Right renal pelvis (tissue), 4 donors: Measurements from ENCODE around the gene BCKDK. TPM values are rescaled to one million over a fixed set of nuclear protein-coding genes. Genes with fewer than 3 reads are reported as not detected.

Experiments used
- DNase-seq, 4 donors: peaks; one replicate each; pipeline ENCODE4 v3.0.0-alpha.2; 2013; ENCODE audit warnings: low read depth in 4 of 4, low spot score in 3 of 4, missing footprints in 1 of 4
- polyA plus RNA-seq, 4 donors: library from polyadenylated mRNA; unstranded; fragments of 120-200 nt; gene quantifications; one replicate each; pipeline ENCODE4 v1.2.1, GENCODE V29; 2013; ENCODE audit not compliant: insufficient read length in 4 of 4

BCKDK gene
- polyA plus RNA-seq, 4 donors, result 32.9 to 50.8 (median 35.8) TPM

GRCh38 chr16:31117384-31118222, 9.4 kb downstream of the BCKDK start, which contains the start of gene KAT8:
Gene KAT8 (plus strand): TSS chr16:31117664. CDS start chr16:31117682, 18 bp downstream.
- DNase-seq, result peak; percentile 94 to 97 (median 96)

DNA sequence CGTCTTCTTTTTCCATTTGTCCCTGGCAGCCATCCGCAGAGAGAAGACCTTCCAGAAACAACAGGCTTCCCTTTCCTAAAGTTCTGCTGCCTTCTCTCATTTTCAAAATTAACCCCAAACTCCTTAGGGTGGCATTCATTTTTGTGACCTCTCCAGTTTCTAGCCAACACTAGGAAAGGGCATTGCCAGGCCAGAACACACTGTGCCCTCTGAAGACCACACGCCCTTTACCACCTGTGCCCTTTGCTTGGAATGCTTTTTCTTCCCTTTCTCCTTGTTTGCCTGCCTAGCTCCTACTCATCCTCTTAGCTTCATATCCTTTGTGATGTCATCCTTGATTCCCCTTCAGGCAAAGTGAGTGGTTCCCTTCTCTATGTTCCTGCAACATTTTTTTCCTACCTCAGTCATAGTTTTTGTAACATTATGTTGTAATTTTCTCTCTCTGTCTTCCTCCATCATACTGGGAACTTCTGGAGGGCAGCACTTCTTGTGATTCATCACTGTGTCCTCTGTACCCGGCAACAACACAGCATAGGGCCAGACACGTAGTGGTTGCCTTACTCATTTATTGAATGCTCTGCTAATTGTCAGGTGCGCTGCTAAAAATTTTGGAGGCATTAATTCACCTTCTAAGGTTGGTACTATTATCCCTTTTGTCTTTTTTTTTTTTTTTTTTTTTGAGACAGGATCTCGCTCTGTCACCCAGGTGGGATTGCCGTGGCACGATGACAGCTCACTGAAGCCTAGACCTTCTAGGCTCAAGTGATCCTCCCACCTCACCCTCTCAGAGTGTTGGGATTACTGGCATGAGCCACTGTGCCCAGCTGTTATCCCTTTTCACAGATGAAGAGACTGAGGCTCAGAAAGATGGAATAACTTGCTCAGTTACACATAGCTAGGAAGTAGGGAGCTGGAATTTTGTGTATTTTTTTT, 10.3 kb downstream of the BCKDK start:
- no peak for DNase-seq

DNA sequence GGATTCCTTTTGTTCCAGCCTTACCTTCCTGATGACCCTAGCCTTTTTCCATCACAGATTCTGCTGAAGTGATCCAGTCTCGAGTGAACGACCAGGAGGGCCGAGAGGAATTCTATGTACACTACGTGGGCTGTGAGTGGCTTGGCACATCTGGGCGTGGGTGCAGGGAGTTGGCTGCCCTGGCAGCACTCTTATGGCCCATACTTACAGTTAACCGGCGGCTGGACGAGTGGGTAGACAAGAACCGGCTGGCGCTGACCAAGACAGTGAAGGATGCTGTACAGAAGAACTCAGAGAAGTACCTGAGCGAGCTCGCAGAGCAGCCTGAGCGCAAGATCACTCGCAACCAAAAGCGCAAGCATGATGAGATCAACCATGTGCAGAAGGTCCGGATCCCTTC, 11.9 kb downstream of the BCKDK start:
- no peak for DNase-seq

DNA sequence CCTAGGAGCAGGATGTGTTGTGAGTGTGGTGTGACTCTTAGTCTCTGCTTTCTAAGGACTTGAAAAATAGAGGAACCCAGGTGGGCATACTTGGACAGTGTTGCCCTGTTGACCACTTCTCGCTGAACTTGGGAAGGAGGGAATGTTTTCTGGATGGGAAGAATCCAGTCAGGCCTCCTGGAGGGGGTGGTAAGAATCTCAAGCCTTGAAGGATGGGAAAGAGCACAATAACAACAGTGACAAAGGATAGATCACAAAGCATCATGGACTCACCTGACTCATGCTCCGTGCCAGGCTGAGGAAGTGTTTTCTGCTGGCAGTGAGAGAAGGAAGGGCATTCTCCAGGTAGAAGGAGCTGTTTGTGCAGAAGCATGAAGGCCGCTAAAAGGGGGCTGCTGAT, 17.7 kb downstream of the BCKDK start:
- DNase-seq, result no peak

DNA sequence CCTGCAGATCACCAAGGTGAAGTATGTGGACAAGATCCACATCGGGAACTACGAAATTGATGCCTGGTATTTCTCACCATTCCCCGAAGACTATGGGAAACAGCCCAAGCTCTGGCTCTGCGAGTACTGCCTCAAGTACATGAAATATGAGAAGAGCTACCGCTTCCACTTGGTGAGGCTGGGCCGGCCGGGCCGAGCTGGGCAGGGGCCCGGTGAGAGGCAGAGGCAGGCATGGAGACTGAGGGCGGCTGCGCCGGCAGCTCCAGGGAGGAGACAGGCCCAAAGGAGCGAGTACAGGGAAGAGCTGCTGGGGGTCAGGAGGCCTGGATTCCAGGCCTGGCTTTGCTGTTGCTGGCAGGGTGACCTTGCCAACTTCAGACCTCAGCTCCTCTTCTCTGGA, 19.0 kb downstream of the BCKDK start:
- DNase-seq, result no peak

DNA sequence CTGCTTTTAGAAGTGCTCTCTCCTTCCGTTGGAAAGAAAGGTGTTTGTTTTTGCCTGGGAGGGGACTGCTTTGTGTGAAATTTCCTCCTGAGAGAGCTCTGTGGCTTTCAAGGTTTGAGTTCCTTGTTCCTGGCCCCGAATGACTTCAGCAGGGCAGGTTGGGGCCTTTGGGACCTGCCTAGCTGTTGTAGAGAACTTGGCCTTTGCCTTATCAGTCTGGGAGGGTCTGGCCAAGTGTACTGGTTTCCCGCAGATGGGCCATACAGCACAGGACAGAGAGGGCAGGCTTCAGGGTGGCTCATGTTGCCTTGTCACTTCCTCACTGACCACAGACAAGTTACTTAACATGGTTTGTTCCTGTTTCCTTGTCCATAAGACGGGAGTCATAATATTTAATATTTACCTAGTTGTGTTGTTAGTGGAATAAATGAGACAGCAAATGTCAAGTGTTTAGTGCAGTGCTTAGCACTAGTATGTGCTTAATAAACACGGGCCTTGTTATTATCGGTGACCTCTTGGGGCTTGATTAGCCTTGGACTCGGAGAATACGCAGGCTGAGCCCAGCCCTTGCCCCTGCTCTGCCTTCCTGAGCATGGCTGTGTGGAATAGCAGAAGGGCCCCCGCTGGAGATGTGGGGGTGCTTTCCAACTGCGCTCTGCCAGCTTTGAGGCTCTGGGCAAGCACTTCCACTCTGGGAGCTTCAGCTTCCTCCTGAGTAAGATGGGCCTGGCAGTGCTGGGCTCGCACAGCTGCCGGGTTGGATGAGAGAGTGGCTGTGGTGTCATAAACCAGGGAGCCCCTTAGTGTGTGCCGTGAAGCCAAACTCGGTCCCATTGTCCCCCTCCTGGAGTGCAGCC, 20.8 kb downstream of the BCKDK start:
- DNase-seq, result no peak

DNA sequence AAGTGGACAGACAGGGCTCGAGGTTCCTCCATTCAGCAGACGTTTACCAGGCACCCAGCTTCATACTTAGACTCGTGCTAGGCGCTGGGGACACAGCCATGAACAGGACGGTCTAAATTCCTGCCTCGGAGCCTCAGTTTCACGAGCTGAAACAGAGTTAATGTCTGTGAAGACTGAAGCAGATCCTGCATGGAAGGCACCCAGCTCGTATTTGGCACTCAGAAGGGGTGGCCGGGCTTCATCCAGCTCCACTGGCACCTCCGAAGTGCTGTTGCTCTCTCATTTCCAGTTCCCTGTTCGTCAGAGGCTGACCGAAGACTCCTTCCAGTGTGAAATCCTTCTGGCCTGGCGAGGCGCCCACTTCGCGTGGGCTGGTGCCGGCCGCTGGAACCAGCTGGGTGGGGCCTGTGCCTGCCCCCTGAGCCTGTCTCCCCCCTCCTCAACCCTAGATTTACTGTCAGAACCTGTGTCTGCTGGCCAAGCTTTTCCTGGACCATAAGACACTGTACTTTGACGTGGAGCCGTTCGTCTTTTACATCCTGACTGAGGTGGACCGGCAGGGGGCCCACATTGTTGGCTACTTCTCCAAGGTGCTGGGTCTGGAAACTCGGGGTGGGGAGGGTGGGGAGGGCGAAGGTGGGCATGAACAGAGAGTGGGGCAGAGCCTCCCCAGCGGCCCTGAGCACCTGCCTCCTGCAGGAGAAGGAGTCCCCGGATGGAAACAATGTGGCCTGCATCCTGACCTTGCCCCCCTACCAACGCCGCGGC, 21.6 kb downstream of the BCKDK start:
- no peak for DNase-seq

GRCh38 chr16:31130336-31130891, 22.2 kb downstream of the BCKDK start:
- DNase-seq, result no peak

DNA sequence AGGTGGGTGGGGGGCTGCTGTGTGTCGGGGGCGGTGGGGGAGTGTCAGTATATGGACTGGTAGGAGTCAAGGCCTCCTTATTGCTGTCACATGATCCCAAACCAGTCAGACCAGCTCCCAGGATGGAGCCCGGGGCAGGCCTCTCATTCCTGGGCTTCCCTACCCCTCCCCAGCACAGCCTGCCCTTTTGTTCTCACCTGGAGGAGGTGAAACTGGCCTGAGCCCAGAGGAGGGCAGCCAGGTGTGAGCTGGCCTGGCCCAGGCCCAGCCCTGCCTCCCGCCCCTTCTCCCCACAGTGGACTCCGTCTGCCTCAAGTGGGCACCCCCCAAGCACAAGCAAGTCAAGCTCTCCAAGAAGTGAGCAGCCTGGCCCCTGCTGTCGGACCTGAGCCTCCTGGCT, 22.7 kb downstream of the BCKDK start:
- no peak for DNase-seq

DNA sequence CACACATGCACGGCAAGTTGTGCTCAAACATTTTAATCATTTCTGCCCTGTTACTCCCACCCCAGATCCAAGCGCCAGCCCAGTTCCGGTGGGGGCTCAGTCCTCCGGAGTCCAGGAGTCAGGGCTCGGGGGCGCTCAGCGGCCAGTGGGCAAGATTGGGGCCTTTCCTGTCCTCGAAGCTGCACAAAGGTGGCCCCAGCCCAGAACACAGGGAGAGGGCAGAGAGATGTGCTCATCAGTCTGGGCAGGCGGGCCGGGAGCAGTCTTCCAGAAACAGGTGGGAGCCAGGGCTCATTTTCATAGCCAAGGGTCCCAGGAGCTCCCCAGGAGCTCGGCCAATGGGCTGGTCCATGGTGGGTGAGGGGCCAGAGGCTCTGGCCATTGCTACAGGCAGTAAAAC, 23.2 kb downstream of the BCKDK start:
- no peak for DNase-seq

DNA sequence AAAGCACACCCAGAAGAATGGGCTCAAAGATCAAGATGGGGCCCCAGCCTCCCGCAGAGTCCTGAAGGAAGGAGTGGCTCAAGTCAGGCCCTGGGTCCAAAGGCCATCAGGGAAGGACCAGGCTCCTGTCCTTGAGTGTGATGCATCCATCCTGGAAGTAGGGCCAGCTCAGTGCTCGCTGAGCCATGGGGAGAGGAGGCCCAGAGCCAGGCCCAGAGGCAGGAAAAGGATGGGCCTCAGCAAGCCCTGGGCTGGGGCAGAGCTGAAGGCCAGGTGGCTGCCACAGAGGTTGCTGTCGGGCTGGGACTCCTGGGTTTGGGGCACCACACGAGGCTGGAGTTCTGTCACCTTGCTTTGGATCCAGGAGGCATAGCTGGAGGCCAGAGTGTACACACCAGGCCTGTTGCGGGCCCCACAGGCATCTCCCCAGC, 23.7 kb downstream of the BCKDK start:
- no peak for DNase-seq

DNA sequence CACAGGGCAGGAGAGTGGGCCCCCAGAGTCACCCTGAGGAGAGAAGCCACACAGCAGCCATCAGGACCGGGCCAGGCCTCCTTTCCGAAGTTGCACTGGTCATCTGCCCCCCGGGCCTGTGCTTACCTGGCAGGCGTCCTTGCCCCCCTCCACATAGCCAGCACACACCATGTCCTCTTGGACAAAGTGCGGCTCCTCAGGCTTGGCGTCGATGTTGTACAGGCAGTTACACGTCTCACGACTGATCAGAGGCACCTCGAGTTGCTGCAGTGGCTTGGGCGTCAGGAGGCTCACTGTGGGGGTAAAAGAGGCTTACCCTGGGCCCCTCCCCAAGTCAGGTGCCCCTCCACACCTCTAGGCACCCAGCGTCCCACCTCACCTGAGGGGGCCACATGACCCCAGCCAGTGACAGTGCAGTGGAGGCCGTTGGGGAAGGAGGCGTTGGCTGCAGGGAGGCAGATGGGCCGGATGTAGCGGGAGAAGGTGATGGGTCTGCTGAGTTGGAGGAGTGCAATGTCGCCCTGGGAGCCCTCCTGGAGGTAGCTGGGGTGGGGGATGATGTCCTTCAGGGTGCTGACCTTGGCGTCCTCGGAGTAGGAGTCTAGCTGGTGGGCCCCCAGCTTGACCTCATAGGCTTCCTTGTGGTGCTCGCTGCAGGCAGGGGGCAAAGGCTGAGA, 24.3 kb downstream of the BCKDK start:
- no peak for DNase-seq

- DNase-seq, result no peak
These were observed 24.9 kb downstream of the BCKDK start for GRCh38 chr16:31133046-31133501.

DNA sequence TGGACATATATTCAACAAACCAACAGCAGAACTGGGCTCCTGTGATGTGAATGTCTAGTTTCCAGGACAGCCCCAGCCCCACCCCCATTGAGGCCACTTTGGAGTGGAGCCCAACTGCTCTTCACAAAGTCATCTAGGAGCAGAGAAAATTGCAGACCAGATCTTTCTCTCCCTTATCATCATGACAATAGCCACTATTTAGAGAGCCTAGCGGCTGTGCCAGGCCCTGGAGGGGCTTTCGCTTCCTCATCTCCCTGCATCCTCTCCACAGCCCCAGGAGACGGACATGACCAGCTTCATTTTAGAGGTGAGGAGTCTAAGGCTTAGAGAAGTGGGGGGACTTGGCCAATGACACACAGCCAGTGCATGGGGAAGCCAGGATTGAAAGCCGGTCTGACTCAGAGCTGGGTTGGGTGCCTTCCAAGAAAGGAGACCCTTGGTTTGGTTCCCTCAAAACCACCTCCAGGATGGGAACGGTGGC, 25.9 kb downstream of the BCKDK start:
- no peak for DNase-seq

DNA sequence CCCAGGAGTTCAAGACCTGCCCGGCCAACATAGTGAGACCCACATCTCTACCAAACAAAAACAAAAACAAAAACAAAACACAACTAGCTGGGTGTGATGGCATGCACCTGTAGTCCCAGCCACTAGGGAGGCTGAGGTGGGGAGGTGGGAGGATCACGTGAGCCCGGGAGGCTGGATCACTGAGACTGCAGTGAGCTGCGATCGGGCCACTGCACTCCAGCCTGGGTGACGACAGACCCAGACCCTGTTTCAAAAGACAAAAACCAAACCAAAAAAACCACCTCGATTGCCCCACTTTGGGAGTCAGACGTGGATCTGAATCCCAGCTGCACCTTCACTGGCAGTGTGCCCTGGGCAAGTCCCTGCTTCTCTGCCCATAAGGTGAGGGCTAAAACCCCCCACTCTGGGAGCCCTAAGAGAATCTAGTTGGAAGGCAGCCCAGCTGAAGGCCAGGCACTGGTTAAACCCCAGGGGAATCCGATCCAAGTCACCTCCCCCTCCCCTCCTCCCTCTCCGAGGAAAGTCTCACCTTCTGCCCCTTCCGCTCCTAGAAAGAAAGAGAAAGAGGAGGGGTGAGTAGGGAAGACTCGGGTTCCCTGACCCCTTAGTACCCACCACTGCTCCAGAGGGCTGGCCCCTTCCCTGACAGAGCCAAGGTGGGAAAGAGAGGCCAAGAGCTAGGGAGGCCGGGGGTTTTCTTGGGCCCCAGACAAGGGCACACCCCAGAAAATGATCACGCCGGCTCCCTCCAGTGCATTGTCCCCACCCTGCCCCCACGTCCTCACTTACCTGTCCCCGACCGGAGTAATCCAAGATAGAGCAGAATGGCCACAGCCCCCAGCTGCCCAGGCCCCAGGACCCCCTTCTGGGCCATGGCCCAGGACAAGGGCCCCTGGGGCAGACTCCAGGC, 26.7 kb downstream of the BCKDK start:
- no peak for DNase-seq

- no peak for DNase-seq
These were observed 27.5 kb downstream of the BCKDK start, which contains the start of gene PRSS8 for GRCh38 chr16:31135535-31136286. Gene PRSS8 (minus strand): TSS chr16:31135727. CDS start chr16:31135498, 229 bp downstream.

GRCh38 chr16:31136287-31136662, 28.1 kb downstream of the BCKDK start:
- DNase-seq, result no peak
